ENCODE measurements around the gene CCDC71. TPM values are rescaled to one million over a fixed set of nuclear protein-coding genes. Genes with fewer than 3 reads are reported as not detected.

Gene CCDC71
- total and polyA plus RNA-seq, 5 donors, result 12.0 to 15.4 (median 13.9) TPM

GRCh38 chr3:49181351-49181750, 15.2 kb upstream of the CCDC71 start:
- DNase-seq, result no peak
- intact Hi-C loops (cut with DNase I), result no loop called here
- H3K4me1 ChIP-seq (ENCODE audit: control insufficient read depth, insufficient read depth, low read length), result no peaks in the 10 kb centered on the region
- H3K4me3 ChIP-seq (ENCODE audit: low read length), result no peak overlapping the region
- 64% methylated on average over 6 of the region's 6 CpGs for WGBS
- no peak for ATAC-seq
- no peak overlapping the region for H3K27ac ChIP-seq (ENCODE audit: low read length)
- no peaks in the 10 kb centered on the region for H3K9me3 ChIP-seq (ENCODE audit: control insufficient read depth, low read length)
- H3K27me3 ChIP-seq (ENCODE audit: control insufficient read depth, insufficient read depth), result no peaks in the 10 kb centered on the region

GRCh38 chr3:49180116-49180515, 14.0 kb upstream of the CCDC71 start:
- Histone ChIP-seq H3K27me3 (ENCODE audit: control insufficient read depth, insufficient read depth) (no peaks in the 10 kb centered on the region), H3K9me3 (ENCODE audit: control insufficient read depth, low read length) (no peaks in the 10 kb centered on the region), H3K4me3 (ENCODE audit: low read length) (no peak overlapping the region), H3K27ac (ENCODE audit: low read length) (no peak overlapping the region), H3K4me1 (ENCODE audit: control insufficient read depth, insufficient read depth, low read length) (no peaks in the 10 kb centered on the region)
- intact Hi-C loops (cut with DNase I), result no loop called here
- no peak for DNase-seq
- ATAC-seq, result no peak

- Histone ChIP-seq H3K4me1 (ENCODE audit: control insufficient read depth, insufficient read depth, low read length) (peaks cover 13% of the 10 kb centered on the region), H3K9me3 (ENCODE audit: control insufficient read depth, low read length) (no peaks in the 10 kb centered on the region), H3K27ac (ENCODE audit: low read length) (peak overlapping the region; percentile 3), H3K4me3 (ENCODE audit: low read length) (no peak overlapping the region), H3K27me3 (ENCODE audit: control insufficient read depth, insufficient read depth) (no peaks in the 10 kb centered on the region)
- no peak for DNase-seq
- ATAC-seq, result no peak
- 64% methylated on average over 2 of the region's 2 CpGs for WGBS
- intact Hi-C loops (cut with DNase I), result loop anchor here in 1 of 4 donors (10.0 kb wide), 1 partner anchor 278 kb away; no protein-coding TSS in a partner anchor
These were observed 10.9 kb upstream of the CCDC71 start for GRCh38 chr3:49177073-49177472.

GRCh38 chr3:49175530-49175929, 9.4 kb upstream of the CCDC71 start:
- ATAC-seq, result no peak
- no peaks in the 10 kb centered on the region for H3K9me3 ChIP-seq (ENCODE audit: control insufficient read depth, low read length)
- peaks cover 13% of the 10 kb centered on the region for H3K4me1 ChIP-seq (ENCODE audit: control insufficient read depth, insufficient read depth, low read length)
- no peaks in the 10 kb centered on the region for H3K27me3 ChIP-seq (ENCODE audit: control insufficient read depth, insufficient read depth)
- no peak overlapping the region for H3K27ac ChIP-seq (ENCODE audit: low read length)
- no peak overlapping the region for H3K4me3 ChIP-seq (ENCODE audit: low read length)
- no peak for DNase-seq
- intact Hi-C loops (cut with DNase I), result loop anchor here in 1 of 4 donors (10.0 kb wide), 1 partner anchor 279 kb away; no protein-coding TSS in a partner anchor
- 74% methylated on average over 8 of the region's 8 CpGs for WGBS

GRCh38 chr3:49174397-49174985, 8.4 kb upstream of the CCDC71 start:
- DNase-seq (no peak), ATAC-seq (no peak)
- no peak overlapping the region for H3K4me3 ChIP-seq (ENCODE audit: low read length)
- 80% methylated on average over 9 of the region's 9 CpGs for WGBS
- H3K27me3 ChIP-seq (ENCODE audit: control insufficient read depth, insufficient read depth), result no peaks in the 10 kb centered on the region
- H3K27ac ChIP-seq (ENCODE audit: low read length), result no peak overlapping the region
- intact Hi-C loops (cut with DNase I), result loop anchor here in 3 of 4 donors (5.0 to 10.0 kb wide), 3 partner anchors 103 to 280 kb away; partner anchors contain the start of gene C3orf62 (in 2 of the 3)
- no peaks in the 10 kb centered on the region for H3K9me3 ChIP-seq (ENCODE audit: control insufficient read depth, low read length)
- peaks cover 13% of the 10 kb centered on the region for H3K4me1 ChIP-seq (ENCODE audit: control insufficient read depth, insufficient read depth, low read length)

- Histone ChIP-seq H3K27ac (ENCODE audit: low read length) (peak overlapping the region; percentile 24), H3K9me3 (ENCODE audit: control insufficient read depth, low read length) (no peaks in the 10 kb centered on the region), H3K27me3 (ENCODE audit: control insufficient read depth, insufficient read depth) (no peaks in the 10 kb centered on the region), H3K4me3 (ENCODE audit: low read length) (peak overlapping the region; percentile 40), H3K4me1 (ENCODE audit: control insufficient read depth, insufficient read depth, low read length) (peaks cover 13% of the 10 kb centered on the region)
- 6% methylated on average over 4 of the region's 4 CpGs for WGBS
- peak in 1 of 3 donors; percentile 74 for DNase-seq
- ATAC-seq, result peak; percentile 1 to 7
- intact Hi-C loops (cut with DNase I), result loop anchor here in 3 of 4 donors (2.0 to 10.0 kb wide), 4 partner anchors 103 to 281 kb away; partner anchors contain the start of gene C3orf62 (in 3 of the 3)
These were observed 7.7 kb upstream of the CCDC71 start for GRCh38 chr3:49173792-49174170.

- peak; percentile 71 to 89 (median 84) for DNase-seq
- peak; percentile 36 to 64 for ATAC-seq
- Histone ChIP-seq H3K27ac (ENCODE audit: low read length) (peak overlapping the region; percentile 24), H3K4me3 (ENCODE audit: low read length) (peak overlapping the region; percentile 40), H3K4me1 (ENCODE audit: control insufficient read depth, insufficient read depth, low read length) (peaks cover 13% of the 10 kb centered on the region), H3K27me3 (ENCODE audit: control insufficient read depth, insufficient read depth) (no peaks in the 10 kb centered on the region), H3K9me3 (ENCODE audit: control insufficient read depth, low read length) (no peaks in the 10 kb centered on the region)
- 5% methylated on average over 3 of the region's 3 CpGs for WGBS
- intact Hi-C loops (cut with DNase I), result loop anchor here in 3 of 4 donors (2.0 to 10.0 kb wide), 4 partner anchors 104 to 282 kb away; partner anchors contain the start of gene C3orf62 (in 3 of the 3)
These were observed 7.1 kb upstream of the CCDC71 start for GRCh38 chr3:49173116-49173791.

- 31% methylated on average over 7 of the region's 7 CpGs for whole genome bisulfite sequencing
- Histone ChIP-seq H3K4me1 (ENCODE audit: control insufficient read depth, insufficient read depth, low read length) (peaks cover 13% of the 10 kb centered on the region), H3K4me3 (ENCODE audit: low read length) (peak overlapping the region; percentile 40), H3K27me3 (ENCODE audit: control insufficient read depth, insufficient read depth) (no peaks in the 10 kb centered on the region), H3K9me3 (ENCODE audit: control insufficient read depth, low read length) (no peaks in the 10 kb centered on the region), H3K27ac (ENCODE audit: low read length) (peak overlapping the region; percentile 24)
- DNase-seq, result peak in 2 of 3 donors; percentile 18 to 64
- ATAC-seq, result no peak
- intact Hi-C loops (cut with DNase I), result loop anchor here in 3 of 4 donors (2.0 to 10.0 kb wide), 4 partner anchors 104 to 282 kb away; partner anchors contain the start of gene C3orf62 (in 3 of the 3)
These were observed 6.5 kb upstream of the CCDC71 start for GRCh38 chr3:49172551-49173041.

- DNase-seq, result peak in 1 of 3 donors; percentile 41
- peak overlapping the region; percentile 24 for H3K27ac ChIP-seq (ENCODE audit: low read length)
- H3K4me1 ChIP-seq (ENCODE audit: control insufficient read depth, insufficient read depth, low read length), result peaks cover 13% of the 10 kb centered on the region
- intact Hi-C loops (cut with DNase I), result loop anchor here in 3 of 4 donors (2.0 to 10.0 kb wide), 4 partner anchors 105 to 283 kb away; partner anchors contain the start of gene C3orf62 (in 3 of the 3)
- 7% methylated on average over 7 of the region's 7 CpGs for WGBS
- peak overlapping the region; percentile 40 for H3K4me3 ChIP-seq (ENCODE audit: low read length)
- no peak for ATAC-seq
- no peaks in the 10 kb centered on the region for H3K9me3 ChIP-seq (ENCODE audit: control insufficient read depth, low read length)
- no peaks in the 10 kb centered on the region for H3K27me3 ChIP-seq (ENCODE audit: control insufficient read depth, insufficient read depth)
These were observed 5.8 kb upstream of the CCDC71 start for GRCh38 chr3:49171775-49172500.

- ATAC-seq (peak; percentile 91 to 94), DNase-seq (peak; percentile 91 to 96 (median 95))
- Histone ChIP-seq H3K9me3 (ENCODE audit: control insufficient read depth, low read length) (no peaks in the 10 kb centered on the region), H3K4me3 (ENCODE audit: low read length) (peak within 1 kb of the TSS; percentile 40), H3K4me1 (ENCODE audit: control insufficient read depth, insufficient read depth, low read length) (peaks cover 17% of the 10 kb centered on the region), H3K27ac (ENCODE audit: low read length) (peak within 1 kb of the TSS; percentile 71), H3K27me3 (ENCODE audit: control insufficient read depth, insufficient read depth) (no peaks in the 10 kb centered on the region)
- WGBS, result under 1% methylated on average over 57 of the region's 57 CpGs
- intact Hi-C loops (cut with DNase I), result loop anchor here in 3 of 4 donors (5.0 to 10.0 kb wide), 3 partner anchors 106 to 284 kb away; partner anchors contain the start of gene C3orf62 (in 2 of the 3)
These were observed 5.1 kb upstream of the CCDC71 start, which contains the start of gene KLHDC8B for GRCh38 chr3:49171119-49171774. KLHDC8B (plus strand) TSS chr3:49171598; CDS start chr3:49172770, 1,172 bp downstream.
